ENCODE results near the gene VTI1A.
"Not testable (repeated sequence)": the region's sequence is repeated elsewhere in the genome, so short reads cannot be mapped to it uniquely, and the experiment has no call there.

Gene VTI1A

GRCh38 chr10:112858986-112859651, 412.1 kb downstream of the VTI1A start:
- TF ChIP-seq POLR2A (IDR thresholded peaks at IDR 0.05; ENCODE audit: extremely low read depth, insufficient read length) = no peak
- no peak for TF ChIP-seq MYC (IDR thresholded peaks at IDR 0.05; ENCODE audit: low read depth, low read length)
- no peak for TF ChIP-seq CTCF (IDR thresholded peaks at IDR 0.05; ENCODE audit: low read depth, low read length)
- no peak for TF ChIP-seq MAX (IDR thresholded peaks at IDR 0.05; ENCODE audit: low read depth, low read length)
- DNase-seq (ENCODE audit: low read depth) = no peak
- H3K4me3 ChIP-seq (ENCODE audit: low read depth, low read length) = no peak overlapping the region

- no peak overlapping the region for H3K4me3 ChIP-seq (ENCODE audit: low read depth, low read length)
- TF ChIP-seq MAX (IDR thresholded peaks at IDR 0.05; ENCODE audit: low read depth, low read length) (no peak), MYC (IDR thresholded peaks at IDR 0.05; ENCODE audit: low read depth, low read length) (no peak), POLR2A (IDR thresholded peaks at IDR 0.05; ENCODE audit: extremely low read depth, insufficient read length) (no peak), CTCF (IDR thresholded peaks at IDR 0.05; ENCODE audit: low read depth, low read length) (no peak)
- DNase-seq (ENCODE audit: low read depth) = no peak
Measured at GRCh38 chr10:112859793-112860192, 412.8 kb downstream of the VTI1A start.

- not testable (repeated sequence) for DNase-seq (ENCODE audit: low read depth); H3K4me3 ChIP-seq (ENCODE audit: low read depth, low read length)
Measured at GRCh38 chr10:112863461-112863860, 416.4 kb downstream of the VTI1A start.

Measured in NB4 (cell line).